GM19463 (cell line): Measurements from ENCODE around the gene GOLGA6B.
"Not testable (repeated sequence)": the region's sequence is repeated elsewhere in the genome, so short reads cannot be mapped to it uniquely, and the experiment has no call there.

Experiments used
- ATAC-seq: cut with Tn5 transposase; IDR thresholded peaks from one replicate; pipeline ENCODE4 v1.9.1; 2021; ENCODE audit warnings: mild to moderate bottlenecking, moderate library complexity; ENCODE audit not compliant: unreplicated experiment

GOLGA6B gene, protein sequence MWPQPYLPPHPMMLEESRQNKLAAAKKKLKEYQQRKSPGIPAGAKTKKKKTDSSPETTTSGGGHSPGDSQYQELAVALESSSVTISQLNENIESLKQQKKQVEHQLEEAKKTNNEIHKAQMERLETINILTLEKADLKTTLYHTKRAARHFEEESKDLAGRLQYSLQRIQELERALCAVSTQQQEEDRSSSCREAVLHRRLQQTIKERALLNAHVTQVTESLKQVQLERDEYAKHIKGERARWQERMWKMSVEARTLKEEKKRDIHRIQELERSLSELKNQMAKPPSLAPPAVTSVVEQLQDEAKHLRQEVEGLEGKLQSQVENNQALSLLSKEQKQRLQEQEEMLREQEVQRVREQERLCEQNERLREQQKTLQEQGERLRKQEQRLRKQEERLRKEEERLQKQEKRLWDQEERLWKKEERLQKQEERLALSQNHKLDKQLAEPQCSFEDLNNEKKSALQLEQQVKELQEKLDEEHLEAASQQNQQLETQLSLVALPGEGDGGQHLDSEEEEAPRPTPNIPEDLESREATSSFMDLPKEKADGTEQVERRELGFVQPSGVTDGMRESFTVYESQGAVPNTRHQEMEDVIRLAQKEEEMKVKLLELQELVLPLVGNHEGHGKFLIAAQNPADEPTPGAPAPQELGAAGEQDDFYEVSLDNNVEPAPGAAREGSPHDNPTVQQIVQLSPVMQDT

GRCh38 chr15:72654397-72654796, at the start of gene GOLGA6B:
GOLGA6B (plus strand) TSS chr15:72654697; CDS start chr15:72654738, 41 bp downstream.
- not testable (repeated sequence) for ATAC-seq

DNA sequence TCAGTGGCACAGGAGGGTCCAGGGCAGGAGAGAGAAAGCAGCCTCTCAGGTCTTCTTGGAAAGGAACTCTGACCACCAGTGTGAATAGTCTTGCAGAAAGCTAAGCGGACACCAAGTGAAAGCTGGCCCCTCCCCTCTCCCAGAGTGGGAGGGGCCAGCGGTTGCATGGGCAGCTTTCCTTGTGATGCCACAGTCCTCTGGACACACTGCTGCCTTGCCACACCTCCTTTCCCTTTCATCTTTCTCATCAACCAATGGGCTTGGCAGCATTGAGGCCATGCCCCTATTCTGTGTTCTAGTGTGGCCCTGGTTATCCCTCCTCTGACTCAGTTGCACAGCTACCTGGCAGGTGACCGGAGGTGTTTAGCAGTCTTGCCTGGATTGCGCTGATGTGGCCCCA, 49.7 kb upstream of the GOLGA6B start:
- ATAC-seq = no peak

GRCh38 chr15:72608084-72608483, 46.4 kb upstream of the GOLGA6B start:
- not testable (repeated sequence) for ATAC-seq

DNA sequence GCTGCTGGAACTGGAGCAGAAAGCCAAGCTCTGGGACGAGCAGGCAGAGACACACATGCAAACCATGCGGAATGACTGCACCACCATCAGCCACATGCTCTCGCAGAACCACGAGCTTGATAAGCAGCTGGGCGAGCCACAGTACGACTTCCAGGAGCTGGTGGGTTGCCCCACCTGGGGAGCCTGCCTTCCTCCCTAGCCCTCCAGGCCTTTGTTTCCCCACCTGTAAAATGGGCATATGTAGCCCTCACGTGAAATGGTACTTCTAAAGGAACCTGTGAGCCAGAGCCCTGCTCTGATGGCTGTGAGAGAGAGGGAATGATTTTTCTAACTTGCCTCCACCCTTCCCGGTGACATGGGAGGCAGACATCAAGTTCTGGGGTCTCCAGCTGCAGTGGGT, 44.6 kb upstream of the GOLGA6B start:
- no peak for ATAC-seq

- ATAC-seq = not testable (repeated sequence)
Observed at GRCh38 chr15:72612324-72612723, 42.2 kb upstream of the GOLGA6B start.

DNA sequence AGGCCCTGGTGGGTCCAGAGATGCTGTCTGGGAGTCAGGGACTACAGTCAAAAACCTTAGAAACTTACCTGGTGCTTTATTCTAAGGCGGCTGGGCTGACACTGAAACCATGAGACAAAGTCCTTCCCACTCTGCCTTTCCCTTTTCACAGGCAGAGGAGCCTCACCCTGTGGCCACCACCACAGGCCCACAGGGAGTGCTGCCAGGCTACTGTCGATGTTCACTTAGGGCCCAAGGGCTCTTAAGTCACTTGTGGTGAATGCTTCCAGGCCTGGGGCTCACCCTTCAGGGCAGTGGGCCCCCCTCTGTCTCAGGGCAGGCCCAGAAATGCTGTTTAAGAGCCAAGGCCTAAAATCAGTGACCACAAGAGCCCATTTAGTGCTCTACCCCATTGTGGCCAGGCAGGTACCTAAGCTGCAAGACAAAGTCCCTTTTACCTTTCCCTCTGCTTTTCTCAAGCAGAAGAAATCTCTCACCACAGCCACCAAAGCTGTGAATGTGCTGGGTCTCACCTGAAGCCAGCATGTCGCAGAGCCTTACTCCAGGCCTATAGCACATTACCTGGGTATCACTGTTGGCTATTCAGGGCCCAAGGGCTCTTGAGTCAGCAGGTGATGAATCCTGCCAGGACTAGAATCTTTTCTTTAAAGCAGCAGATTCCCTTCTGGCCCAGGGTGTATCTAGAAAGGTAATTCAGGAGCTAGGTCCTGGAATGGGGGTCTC, 39.5 kb upstream of the GOLGA6B start:
- ATAC-seq = no peak

DNA sequence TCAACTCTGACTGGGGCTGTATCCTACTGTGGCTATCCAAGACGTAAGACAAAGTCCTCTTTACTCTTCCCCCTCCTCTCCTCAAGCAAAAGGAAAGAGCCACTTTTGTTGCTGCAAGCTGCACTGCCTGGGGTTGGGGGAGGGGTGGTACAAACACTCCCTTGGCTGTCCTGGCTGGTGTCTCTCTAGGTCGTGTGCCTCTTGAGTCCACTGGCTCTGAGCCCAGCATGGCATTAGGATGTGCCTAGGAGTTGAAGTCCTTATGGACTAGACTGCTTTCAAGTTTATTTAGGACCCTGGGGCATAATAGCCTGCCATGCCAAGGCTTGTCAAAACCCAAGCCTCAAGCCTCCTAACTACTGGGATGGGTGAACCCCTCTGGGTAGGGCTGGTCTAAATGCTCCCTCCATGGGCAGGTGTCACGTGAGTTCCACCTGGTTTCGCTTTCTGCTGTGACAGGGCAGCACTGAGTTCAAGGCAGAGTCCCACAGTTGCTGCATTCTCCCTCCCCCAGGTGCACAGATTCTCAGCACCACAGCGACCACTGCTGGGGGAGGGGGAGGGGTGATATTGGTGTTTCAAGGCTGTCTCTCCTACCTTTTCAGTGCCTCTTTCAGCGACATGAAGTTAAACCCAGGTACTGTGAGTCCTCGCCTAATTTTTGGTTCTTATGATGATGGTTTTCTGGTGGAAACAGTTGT, 38.8 kb upstream of the GOLGA6B start:
- not testable (repeated sequence) for ATAC-seq

- ATAC-seq = no peak
Observed at GRCh38 chr15:72616491-72617210, 37.8 kb upstream of the GOLGA6B start.

GRCh38 chr15:72623854-72624253, 30.6 kb upstream of the GOLGA6B start:
- not testable (repeated sequence) for ATAC-seq

GRCh38 chr15:72626153-72626552, 28.3 kb upstream of the GOLGA6B start:
- ATAC-seq = not testable (repeated sequence)

DNA sequence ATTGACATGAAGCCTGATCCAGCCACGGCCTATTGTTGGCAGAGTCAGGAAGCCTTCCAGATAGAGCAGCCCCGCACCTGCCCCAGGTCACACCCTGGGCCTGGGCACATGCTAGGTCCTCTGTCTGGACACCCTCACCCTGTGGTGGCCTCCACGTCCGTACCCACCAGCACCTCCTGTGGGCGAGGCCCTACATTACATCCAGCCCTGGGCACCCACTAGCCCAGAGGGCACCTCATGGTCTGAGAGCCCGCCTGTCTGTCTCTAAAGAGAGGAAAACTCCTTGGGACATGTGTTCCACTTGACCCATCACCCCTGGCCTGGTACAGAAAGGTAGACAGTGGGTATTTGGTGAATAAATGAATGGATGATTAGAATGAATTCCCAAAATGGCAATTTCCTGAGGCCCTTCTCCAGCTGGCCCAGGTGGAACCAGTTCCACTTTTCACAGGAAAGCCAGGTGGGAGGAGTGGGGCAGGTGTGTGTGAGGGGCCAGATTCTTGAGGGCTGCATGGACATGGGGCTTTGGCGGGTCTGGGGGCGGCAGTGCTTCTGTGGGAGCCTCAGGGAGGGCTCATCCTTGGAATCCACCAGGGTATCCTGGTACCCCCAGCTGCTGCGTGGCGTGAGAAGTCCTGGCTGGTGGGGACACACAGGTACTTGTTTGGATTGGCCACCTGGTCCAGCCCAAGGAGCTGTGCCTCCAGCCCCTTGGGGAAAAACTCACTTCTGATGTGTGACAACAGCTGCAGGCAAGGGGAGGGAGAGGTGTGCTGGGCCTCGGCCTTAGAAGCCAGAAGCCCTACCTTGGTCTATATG, 26.0 kb upstream of the GOLGA6B start:
- ATAC-seq = not testable (repeated sequence)

GRCh38 chr15:72629068-72629570, 25.4 kb upstream of the GOLGA6B start:
- not testable (repeated sequence) for ATAC-seq

DNA sequence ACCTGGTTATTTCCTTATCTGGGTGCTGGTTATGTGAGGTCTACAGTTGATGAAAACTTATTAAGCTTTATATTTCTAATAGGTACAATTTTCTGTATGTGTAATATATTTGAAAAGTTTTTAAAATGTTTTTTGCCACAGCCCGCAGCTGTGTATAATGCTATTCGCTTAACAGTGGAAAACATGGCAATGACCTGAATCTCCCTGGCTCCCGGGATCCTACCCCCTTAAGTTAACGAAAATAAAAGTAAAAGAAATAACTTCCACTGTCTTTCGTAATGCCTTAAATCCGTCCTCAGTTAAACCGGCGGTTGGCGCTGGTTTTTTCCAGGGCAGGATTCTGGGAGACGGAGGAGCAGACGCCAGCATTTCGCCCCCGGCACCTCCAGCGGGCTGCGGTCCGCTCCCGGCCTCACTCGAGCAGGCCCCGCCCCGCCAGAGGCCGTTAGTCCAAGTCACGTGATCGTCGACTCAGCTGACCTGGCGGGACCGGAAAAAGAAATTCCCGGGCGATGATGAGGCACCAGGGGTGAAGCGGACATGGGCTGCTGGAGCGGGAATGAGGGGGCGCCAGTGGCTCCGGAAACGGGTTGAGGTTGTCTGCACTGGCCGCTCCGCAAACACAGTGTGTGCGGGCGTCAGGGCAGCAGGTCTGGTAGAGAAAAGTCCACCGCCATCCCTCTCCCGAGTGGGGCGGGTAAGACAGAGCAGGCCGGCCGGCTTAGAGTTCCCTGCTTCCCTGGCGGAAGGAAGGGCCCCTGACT, 17.8 kb upstream of the GOLGA6B start:
- peak; percentile 73 for ATAC-seq

DNA sequence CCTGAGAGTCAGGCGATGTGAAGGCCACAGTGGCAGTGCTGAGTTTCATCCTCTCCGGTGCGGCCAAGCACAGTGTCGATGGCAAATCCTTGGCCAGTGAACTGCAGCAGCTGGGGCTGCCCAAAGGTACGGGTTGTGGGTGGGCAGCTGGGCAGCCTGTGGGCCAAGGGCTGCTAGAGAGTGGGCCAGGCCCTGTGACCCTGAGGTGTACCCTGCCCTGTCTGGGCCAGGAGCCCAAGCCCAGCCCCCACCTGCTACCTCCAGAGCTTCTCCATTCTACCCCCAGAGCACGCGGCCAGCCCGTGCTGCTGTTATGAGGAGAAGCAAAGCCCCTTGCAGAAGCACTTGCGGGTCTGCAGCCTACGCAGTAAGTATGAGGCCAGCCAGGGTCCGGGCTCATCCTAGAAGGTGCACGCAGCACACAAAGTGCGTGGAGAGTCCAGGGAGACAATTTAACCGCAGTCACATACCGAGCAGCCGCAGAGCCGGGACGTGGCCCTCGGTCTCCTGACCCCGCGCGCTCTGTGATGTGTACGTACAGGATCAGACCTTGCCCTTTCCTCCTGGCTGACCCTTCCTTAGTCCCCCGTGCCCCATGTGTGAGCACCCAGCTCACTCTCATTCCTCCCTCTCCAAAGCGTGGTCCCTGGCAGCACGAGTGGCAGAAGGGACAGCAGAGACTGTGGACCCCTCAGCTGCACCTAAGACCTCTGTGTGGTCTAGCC, 14.6 kb upstream of the GOLGA6B start:
- not testable (repeated sequence) for ATAC-seq

GRCh38 chr15:72642271-72642670, 12.2 kb upstream of the GOLGA6B start:
- ATAC-seq = not testable (repeated sequence)

- not testable (repeated sequence) for ATAC-seq
Observed at GRCh38 chr15:72648631-72649253, 5.8 kb upstream of the GOLGA6B start.

- not testable (repeated sequence) for ATAC-seq
Observed at GRCh38 chr15:72656014-72656413, 1.5 kb downstream of the GOLGA6B start.
